ENCODE data around the gene TSPYL4. TPM values are rescaled to one million over a fixed set of nuclear protein-coding genes. Genes with fewer than 3 reads are reported as not detected.

The TSPYL4 gene
- total and polyA plus RNA-seq, 2 donors (not counting 3 experiments of a cell fraction or from before 2014, with no cell fraction given): 24.5 to 43.1 TPM

DNA sequence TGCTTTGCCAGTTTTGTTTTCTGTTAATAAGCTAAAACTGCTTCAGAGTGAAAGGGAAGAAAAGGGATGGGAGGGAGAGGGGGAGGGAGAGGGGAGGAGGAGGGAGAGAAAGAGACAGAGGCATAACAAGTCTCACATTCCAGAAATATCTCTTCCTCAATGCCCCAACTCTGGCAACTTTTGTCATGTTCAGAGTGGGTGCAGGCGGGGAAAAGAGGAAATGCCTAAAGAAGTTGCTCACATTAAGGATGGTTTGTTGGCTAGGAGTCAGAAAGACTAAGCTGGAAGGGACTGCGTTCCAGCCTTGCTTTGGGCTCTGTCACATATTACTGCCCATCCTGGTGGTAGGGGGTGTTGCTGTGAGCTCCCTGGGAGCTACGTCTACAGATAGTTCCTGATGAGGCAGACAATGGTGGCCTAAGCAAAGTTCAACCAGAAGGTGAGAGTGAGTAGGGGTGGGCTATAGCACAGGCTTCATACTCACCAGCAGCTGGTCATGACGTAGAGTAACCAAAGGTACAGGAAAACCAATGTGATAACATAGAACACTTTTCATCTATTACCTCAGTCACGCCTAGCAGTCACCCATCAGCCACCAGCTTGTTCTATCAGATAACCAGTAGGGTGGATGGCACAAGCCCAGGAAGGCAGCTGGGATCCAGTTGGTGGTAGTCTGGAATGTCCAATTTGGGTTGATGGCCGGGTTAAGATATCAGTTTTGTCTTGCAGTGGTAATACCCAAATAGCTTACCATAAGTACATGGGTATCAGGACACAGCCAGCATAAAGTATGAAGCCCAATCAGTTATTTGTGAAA lies 2.1 kb downstream of the TSPYL4 start:
- CTCF ChIA-PET: interaction anchor here (0.6 to 10.1 kb wide), 14 partner anchors 9 to 310 kb away, joined by 3 to 90 read pairs (median 4); partner anchors contain the start of genes CALHM5 and TSPYL1
- dilution Hi-C loops (cut with MboI; ENCODE audit: extremely low pct_ligation_motif_present, low sequenced_read_pairs): no loop called here

DNA sequence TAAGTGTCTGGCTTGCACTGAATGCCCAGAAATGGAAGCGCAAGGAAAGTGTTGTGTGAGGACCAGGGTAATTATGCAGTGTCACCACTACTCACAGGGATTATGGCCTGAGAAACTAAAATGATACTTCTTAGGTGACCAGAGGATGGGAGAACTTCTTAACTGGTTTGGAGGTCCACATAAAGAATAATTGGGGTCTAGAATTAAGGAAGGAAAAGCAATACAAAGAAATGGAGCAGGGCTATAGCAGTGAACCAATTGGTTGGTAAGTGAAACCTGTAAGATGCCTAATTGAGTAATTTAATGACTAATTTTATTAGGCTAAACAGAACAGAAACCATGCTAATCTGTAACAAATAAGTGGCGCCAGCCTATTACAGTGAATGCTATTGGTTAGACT lies 5.3 kb downstream of the TSPYL4 start:
- Histone ChIP-seq H3K9me1 (replicated peaks; ENCODE audit: control insufficient read depth, extremely low read depth, insufficient read depth, low read length) (no peaks in the 10 kb centered on the region), H3K9me3 (replicated peaks; ENCODE audit: control insufficient read depth, insufficient read depth, low read length) (no peaks in the 10 kb centered on the region), H3K4me2 (ENCODE audit: insufficient read depth, low read length) (no peak overlapping the region), H3K4me1 (ENCODE audit: control insufficient read depth, extremely low read depth, insufficient read depth, low read length) (peaks cover 49% of the 10 kb centered on the region), H3K36me3 (ENCODE audit: control insufficient read depth in 2 of 2, extremely low read depth in 1 of 2, insufficient read depth in 2 of 2, low read length in 2 of 2) (peaks cover 0 to 2% of the 10 kb centered on the region in 2 experiments), H4K20me1 (replicated peaks; ENCODE audit: control insufficient read depth, extremely low read depth, insufficient read depth, low read length) (no peaks in the 10 kb centered on the region), H3K9ac (replicated peaks; ENCODE audit: extremely low read depth, insufficient read depth, low read length) (no peak overlapping the region), H3K4me3 (replicated peaks in 1 of 3; ENCODE audit: insufficient read depth in 1 of 3, low read depth in 1 of 3, low read length in 3 of 3) (no peak overlapping the region), H3K79me2 (ENCODE audit: control insufficient read depth, insufficient read depth, low read length) (peaks cover 25% of the 10 kb centered on the region), H3K27me3 (ENCODE audit: control insufficient read depth in 2 of 2, insufficient read depth in 2 of 2, low read length in 2 of 2) (no peaks in the 10 kb centered on the region), H3K27ac (ENCODE audit: insufficient read depth, low read depth, low read length) (no peak overlapping the region), H2AFZ (ENCODE audit: low read depth, low read length) (no peak overlapping the region)
- DNase-seq (ENCODE audit: low read depth, low spot score) (no peak), FAIRE-seq (no peak)
- no peak for TF ChIP-seq POLR2A (IDR thresholded peaks at IDR 0.05; ENCODE audit: low read depth, low read length)
- TF ChIP-seq MYC (IDR thresholded peaks at IDR 0.05; ENCODE audit: low read depth, low read length): no peak
- no peak for TF ChIP-seq GATA2 (IDR thresholded peaks at IDR 0.05; ENCODE audit: insufficient read depth, insufficient read length, low read depth, low read length)
- no peak for TF ChIP-seq JUN (IDR thresholded peaks at IDR 0.05; ENCODE audit: borderline replicate concordance, insufficient read depth, insufficient read length, low read depth)
- TF ChIP-seq EZH2 (IDR thresholded peaks at IDR 0.05; ENCODE audit: borderline replicate concordance, low read depth, low read length, severe bottlenecking): no peak
- TF ChIP-seq, protein P1, sequence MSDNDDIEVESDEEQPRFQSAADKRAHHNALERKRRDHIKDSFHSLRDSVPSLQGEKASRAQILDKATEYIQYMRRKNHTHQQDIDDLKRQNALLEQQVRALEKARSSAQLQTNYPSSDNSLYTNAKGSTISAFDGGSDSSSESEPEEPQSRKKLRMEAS (IDR thresholded peaks at IDR 0.05; ENCODE audit: insufficient read depth, insufficient read length): no peak
- intact Hi-C loops (cut with micrococcal nuclease): no loop called here
- POLR2A ChIA-PET: interaction anchor here (1.2 kb wide), 1 partner anchor 19 kb away, joined by 4 read pairs; no protein-coding TSS in a partner anchor
- BruUV-seq (replicated peaks): no TSS peak
- CTCF ChIA-PET: interaction anchor here (10.1 kb wide), 1 partner anchor 31 kb away, joined by 90 read pairs; no protein-coding TSS in a partner anchor
- dilution Hi-C loops (cut with MboI; ENCODE audit: extremely low pct_ligation_motif_present, low sequenced_read_pairs): no loop called here

More for the DNA sequence above, 2.1 kb downstream of the TSPYL4 start:
- peak overlapping the region in 2 of 3 experiments; percentile 33 to 95 for H3K4me3 ChIP-seq (replicated peaks in 1 of 3; ENCODE audit: insufficient read depth in 1 of 3, low read depth in 1 of 3, low read length in 3 of 3)
- H3K36me3 ChIP-seq (ENCODE audit: control insufficient read depth in 2 of 2, extremely low read depth in 1 of 2, insufficient read depth in 2 of 2, low read length in 2 of 2): no peaks in the 10 kb centered on the region
- POLR2A ChIA-PET: interaction anchor here (0.8 to 2.2 kb wide), 3 partner anchors 22 to 34 kb away, joined by 3 to 7 read pairs (median 4); partner anchors contain the start of gene TSPYL1
- H3K79me2 ChIP-seq (ENCODE audit: control insufficient read depth, insufficient read depth, low read length): peaks cover 27% of the 10 kb centered on the region
- no peaks in the 10 kb centered on the region for H4K20me1 ChIP-seq (replicated peaks; ENCODE audit: control insufficient read depth, extremely low read depth, insufficient read depth, low read length)
- peak; percentile 38 for TF ChIP-seq JUN (IDR thresholded peaks at IDR 0.05; ENCODE audit: borderline replicate concordance, insufficient read depth, insufficient read length, low read depth)
- no peak for TF ChIP-seq GATA2 (IDR thresholded peaks at IDR 0.05; ENCODE audit: insufficient read depth, insufficient read length, low read depth, low read length)
- TF ChIP-seq FOS (IDR thresholded peaks at IDR 0.05; ENCODE audit: borderline replicate concordance, insufficient read depth, low read length): no peak
- TF ChIP-seq POLR2AphosphoS5 (IDR thresholded peaks at IDR 0.05; ENCODE audit: insufficient read depth, low read depth, low read length): peak; percentile 48
- no peak for TF ChIP-seq EZH2 (IDR thresholded peaks at IDR 0.05; ENCODE audit: borderline replicate concordance, low read depth, low read length, severe bottlenecking)
- no peak for TF ChIP-seq POLR2A (IDR thresholded peaks at IDR 0.05; ENCODE audit: low read depth, low read length)
- intact Hi-C loops (cut with micrococcal nuclease): loop anchor here (1.0 kb wide), 1 partner anchor 33 kb away; no protein-coding TSS in a partner anchor
- peaks cover 53% of the 10 kb centered on the region for H3K4me1 ChIP-seq (ENCODE audit: control insufficient read depth, extremely low read depth, insufficient read depth, low read length)
- H3K27me3 ChIP-seq (ENCODE audit: control insufficient read depth in 2 of 2, insufficient read depth in 2 of 2, low read length in 2 of 2): no peaks in the 10 kb centered on the region
- peak; percentile 77 for DNase-seq (ENCODE audit: low read depth, low spot score)
- H3K9me3 ChIP-seq (replicated peaks; ENCODE audit: control insufficient read depth, insufficient read depth, low read length): no peaks in the 10 kb centered on the region
- H3K9me1 ChIP-seq (replicated peaks; ENCODE audit: control insufficient read depth, extremely low read depth, insufficient read depth, low read length): no peaks in the 10 kb centered on the region
- peak; percentile 81 for FAIRE-seq
- no TSS peak for BruUV-seq (replicated peaks)
- H2AFZ ChIP-seq (ENCODE audit: low read depth, low read length): no peak overlapping the region
- H3K9ac ChIP-seq (replicated peaks; ENCODE audit: extremely low read depth, insufficient read depth, low read length): peak overlapping the region; percentile 80
- H3K27ac ChIP-seq (ENCODE audit: insufficient read depth, low read depth, low read length): peak overlapping the region; percentile 77
- H3K4me2 ChIP-seq (ENCODE audit: insufficient read depth, low read length): peak overlapping the region; percentile 95

All from endothelial cell of umbilical vein (primary cell).